NCI-H2081 treated with DMSO at 0.1 percent for 48 hours (cell line): ENCODE measurements around the gene MAPK11.

ENCODE experiments used
- DNase-seq: peaks from one replicate; lab custom pipeline; 2025; lab: John Stamatoyannopoulos, UW

MAPK11 gene

DNA sequence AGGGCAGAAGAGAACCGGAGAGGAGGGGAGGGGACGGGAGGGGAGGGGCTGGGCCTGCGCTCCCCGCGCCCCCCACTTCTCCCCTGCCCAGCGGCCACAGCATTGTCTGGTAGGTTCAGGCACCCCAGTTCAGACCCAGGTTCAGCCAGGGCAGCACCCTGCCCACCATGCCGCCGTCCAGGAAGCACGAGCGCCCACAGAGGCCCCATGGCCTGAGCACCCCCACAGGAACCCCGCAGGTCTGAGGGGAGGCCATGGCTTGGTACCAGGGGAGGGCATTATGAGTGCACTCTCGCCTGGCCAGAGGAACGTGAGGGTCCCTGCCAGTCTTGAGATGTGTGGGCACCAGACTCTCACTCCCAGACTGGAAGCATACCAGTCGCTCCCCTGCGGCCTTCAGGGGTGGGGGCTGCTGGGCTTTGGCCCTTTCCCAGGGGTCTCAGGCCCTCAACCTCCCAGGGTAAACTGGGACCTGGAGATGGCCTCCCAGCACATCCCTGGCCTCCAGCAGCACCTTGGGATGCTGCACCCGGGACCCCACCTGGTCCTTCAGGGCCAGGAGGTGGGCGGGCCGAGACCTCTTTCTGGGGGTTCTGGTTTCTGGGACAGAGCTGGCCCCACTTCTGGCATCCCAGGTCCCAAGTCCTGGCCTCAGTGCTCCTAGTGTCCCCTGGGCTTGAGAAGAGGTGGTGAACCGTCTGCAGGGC lies 37.9 kb upstream of the MAPK11 start:
- DNase-seq: no peak

GRCh38 chr22:50306753-50307749 lies 36.9 kb upstream of the MAPK11 start, which contains the start of gene PLXNB2:
Gene PLXNB2, minus strand, starts transcription at chr22:50307646. Its CDS starts 17,062 bp downstream, at chr22:50290584.
- no peak for DNase-seq

DNA sequence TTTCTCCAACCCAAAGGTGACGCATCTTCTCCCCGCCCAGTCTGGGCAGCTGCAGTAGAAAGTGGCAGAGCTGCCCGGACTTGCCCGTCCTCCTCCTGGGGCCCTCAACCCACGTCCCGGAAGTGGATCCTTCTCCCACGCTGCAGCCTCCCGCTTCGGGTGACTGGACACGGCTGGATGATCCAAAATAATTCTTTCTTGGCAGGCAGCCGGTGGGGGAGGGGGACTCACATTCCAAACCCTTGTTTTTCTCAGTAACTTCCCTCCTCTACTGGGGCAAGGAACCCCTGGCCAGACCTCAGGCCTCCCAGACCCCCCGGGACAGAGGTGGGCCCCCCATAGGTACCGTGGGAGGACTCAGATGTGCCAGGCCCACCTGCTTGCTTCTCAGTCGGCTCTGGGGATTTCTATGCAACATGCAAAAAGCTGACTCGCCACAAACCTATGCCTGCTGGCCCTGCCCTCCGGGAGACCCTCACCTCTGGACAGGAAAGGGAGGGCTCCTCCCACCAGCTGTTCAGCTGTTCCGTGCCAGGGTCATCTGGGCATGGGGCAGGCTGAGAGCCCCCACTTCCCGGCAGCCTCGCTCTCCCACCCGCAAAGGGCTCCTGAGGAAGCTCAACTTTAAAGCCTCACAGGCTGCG lies 35.9 kb upstream of the MAPK11 start:
- DNase-seq: no peak

DNA sequence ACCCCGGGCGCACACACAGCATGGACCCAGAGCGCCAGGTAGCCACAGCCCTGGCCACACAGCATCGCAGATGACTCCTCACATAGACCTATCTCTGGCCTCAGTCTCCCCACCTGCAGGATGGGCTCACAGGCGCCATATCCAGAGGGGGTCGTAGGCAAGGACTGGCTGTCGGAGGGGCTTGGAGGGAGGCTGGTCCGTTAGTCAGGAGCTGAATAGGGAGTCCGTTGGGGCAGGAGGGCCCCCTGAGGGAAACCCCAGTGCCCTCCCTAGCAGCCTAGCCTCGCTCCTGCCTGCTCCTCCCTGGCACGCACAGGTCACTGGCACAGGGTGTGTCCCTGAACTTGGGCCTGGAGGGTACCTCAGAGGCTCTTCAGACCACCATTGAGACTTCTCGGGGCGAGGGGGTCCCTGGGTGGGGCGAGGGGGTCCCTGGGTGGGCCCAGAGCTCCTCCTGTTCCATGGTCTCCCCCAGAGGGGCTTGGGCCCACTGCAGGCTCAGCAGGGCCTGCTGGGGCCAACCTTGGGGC lies 35.3 kb upstream of the MAPK11 start:
- DNase-seq: no peak

DNA sequence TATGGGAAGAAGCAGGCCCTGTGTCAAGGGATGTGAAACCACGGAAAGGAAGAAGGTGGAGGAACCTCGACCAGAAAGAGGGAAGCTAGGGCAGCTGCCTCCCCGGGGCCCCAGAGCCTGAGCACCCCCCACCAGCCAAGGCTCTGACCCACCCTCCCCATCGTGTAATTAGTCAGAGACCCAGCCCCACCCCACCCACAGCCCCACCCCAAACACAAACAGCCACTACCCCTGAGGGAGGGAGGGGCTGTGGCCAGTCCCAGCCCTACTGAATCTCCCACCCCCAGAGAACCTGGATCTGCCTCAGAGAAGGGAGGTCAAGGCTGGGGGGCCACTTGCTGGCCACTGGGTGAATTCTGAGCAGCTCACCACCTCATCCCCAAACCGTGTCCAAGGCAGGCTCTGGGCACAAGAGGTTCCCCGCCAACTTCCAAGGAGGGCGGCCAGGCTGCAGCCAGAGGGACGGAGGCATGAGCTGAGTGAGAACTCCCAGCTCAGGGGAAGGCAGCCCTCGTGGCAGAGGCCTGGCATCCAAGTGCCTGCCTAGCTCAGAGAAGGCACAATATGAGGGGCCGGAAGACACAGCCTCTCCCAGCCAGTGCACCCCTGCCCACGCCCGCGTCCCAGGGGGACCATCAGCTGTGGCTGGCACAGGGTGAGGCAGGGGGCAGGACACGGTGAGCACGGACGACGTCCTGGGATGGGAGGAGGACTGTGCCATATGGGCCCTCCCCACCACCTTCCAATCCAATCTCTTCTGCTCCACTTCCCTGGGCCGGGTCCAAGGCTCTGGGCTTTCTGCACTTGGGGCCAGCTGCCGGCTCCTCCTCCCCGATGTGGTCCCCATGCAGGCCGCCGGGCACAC lies 34.6 kb upstream of the MAPK11 start:
- no peak for DNase-seq

DNA sequence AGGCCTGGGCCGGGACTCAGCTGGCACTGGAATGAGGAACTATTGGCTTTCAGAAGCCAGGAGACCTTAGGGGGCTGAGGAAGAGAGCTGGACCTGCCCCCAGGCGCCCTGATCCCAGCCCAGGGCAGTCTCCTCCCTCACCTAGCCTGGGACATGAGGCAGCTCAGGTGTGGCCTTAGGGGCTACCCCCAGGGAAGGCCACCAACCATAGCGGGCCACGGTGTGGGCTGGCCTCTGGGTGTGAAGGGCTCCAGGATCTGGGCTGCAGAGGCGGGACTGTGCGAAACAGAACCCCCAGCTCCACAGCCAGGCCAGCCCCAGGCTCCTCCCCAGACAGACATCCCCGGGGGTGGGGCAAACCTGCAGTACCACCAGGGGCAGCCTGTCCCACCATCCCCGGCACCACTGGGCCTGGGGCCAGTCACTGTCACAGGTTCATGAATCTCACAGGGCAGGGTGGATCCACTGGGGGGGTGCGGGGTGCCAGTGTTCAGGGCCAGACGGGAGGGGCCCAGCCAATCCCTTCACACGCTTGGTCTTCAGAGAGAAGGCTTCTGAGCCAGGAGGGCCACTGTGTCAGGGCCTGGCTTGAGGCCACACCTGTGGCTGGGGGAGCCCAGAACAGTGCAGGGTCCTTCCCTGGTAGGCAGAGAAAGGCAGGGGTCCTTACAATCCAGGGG lies 33.8 kb upstream of the MAPK11 start:
- no peak for DNase-seq

GRCh38 chr22:50303515-50303847 lies 33.3 kb upstream of the MAPK11 start:
- DNase-seq: no peak

- DNase-seq: no peak
Measured at GRCh38 chr22:50302564-50302963, 32.4 kb upstream of the MAPK11 start.

- no peak for DNase-seq
Measured at GRCh38 chr22:50302041-50302541, 31.9 kb upstream of the MAPK11 start.

GRCh38 chr22:50301581-50301991 lies 31.4 kb upstream of the MAPK11 start:
- peak; percentile 46 for DNase-seq

- no peak for DNase-seq
Measured at GRCh38 chr22:50300620-50301257, 30.6 kb upstream of the MAPK11 start.

GRCh38 chr22:50299785-50300619 lies 29.8 kb upstream of the MAPK11 start:
- no peak for DNase-seq

DNA sequence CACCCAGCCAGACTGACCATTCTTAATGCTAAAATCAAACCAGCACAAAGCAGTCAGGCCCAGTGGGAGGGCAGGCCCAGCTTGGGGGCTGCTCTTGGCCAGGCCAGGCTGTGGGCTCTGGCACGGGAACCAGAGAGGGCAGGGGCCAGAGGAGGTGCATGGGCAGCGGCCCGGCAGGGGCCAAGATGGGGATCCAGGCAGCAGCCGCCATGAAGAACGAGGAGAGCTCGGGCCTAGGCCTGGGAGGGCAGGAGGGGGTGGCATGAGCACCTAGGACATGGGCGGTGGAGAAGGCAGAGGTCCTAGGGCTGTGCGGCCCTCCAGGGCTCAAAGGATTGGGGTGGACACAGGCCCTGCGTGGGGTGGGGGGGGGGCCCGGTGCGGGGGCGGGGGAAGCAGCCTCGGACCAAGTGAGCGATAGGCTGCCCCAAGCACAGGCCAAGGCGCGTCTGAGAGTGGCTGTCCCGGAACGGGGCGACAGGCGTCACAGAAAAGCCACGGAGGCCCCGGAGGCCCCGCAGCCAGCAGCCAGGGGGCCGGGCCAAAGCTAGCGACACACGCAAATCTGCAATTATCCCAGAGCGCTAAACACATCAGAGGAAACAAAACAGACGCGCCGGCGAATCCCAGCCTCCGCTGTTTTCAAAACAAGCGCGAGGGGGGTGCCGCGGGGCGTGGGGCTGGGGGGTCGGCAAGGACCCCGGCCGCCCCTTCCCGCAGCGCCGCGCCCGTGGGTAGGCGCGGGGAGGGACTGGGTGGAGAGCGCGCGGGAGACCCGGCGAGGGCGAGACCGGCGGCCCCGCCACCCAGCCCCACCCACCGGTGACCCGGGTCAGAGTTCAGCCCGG lies 29.0 kb upstream of the MAPK11 start:
- DNase-seq: no peak

DNA sequence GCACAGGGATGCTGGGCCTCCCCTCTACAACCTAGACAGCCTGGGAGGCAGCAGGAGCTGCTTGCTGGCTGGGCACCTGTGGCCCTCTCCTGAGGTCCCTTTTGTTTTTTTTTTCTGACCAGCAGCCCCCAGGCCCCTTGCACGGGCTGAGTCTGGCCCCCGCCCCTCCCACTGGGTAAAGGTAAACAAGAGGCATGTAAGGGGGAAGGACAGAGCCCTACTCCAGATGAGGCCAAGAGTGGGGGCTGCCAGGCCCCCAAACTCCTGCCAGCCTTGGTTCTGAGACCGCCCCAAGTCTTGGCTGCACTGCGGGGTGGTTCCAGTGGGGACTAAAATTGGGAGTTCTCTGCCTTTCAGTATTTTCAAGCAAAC lies 28.1 kb upstream of the MAPK11 start:
- no peak for DNase-seq

GRCh38 chr22:50297510-50298265 lies 27.5 kb upstream of the MAPK11 start:
- DNase-seq: no peak

DNA sequence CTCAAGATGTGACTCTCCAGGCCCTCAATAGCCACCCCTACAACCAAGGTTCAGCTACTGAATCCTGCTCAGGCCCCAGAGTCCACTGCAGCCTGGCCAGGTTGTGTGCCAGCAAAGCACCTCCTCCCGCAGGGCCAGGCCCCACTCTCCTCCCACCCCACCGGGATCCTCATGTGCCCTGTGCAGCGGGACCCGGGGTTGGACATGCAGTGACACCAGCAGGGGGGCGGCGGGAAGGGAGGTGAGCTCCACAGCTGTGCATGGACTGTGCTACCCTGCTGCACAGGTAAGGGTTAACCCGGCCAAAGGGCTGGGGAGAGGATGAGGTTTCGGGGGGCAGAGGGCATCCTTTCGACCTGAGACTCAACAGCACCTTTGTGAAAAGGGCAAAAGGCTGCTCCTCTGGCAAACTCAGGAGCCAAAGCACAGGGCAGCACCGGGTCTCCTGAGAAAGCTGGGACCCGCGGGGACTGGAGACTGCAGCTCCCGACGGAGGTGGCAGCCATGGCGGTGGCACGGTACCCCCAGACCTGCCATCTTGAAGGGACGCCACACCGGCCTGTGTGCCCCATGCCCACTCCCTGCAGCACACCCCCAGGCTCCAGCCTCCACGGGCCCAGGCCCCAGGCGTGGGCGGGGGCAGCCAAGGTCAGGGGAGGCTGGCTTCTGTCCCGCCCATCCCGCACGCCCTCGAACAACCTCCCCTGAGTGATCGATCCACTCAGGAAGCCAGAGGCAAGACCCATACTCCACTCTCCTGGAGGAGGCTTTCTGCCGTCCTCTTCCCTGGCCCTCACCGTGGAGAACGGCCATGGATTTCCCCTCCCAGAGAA lies 26.7 kb upstream of the MAPK11 start:
- no peak for DNase-seq

- DNase-seq: no peak
Measured at GRCh38 chr22:50294319-50294656, 24.1 kb upstream of the MAPK11 start.
